OCI-LY7 (cell line): ENCODE measurements around the gene C10orf71. TPM values are rescaled to one million over a fixed set of nuclear protein-coding genes. Genes with fewer than 3 reads are reported as not detected.

Experiments used
- BruUV-seq: library from RNA; stranded (reverse); fragments of 400-500 nt; replicated peaks from 2 replicates; lab custom pipeline; 2021; lab: Mats Ljungman, UMichigan
- CTCF ChIA-PET: fragments of 300-600 bp; sonication (Branson Sonifier 250); formaldehyde crosslinking; loops from one replicate; lab custom pipeline; 2022; ENCODE audit warnings: antibody characterized with exemption; ENCODE audit not compliant: unreplicated experiment; lab: Charles Lee
- POLR2A ChIA-PET: fragments of 300-600 bp; sonication (Branson Sonifier 250); formaldehyde crosslinking; loops from one replicate; lab custom pipeline; 2022; ENCODE audit warnings: antibody characterized with exemption; lab: Charles Lee
- DNase-seq: peaks from one replicate; pipeline ENCODE4 v3.0.0-alpha.2; 2015; ENCODE audit warnings: low spot score
- H2AFZ ChIP-seq: fragments of 200-600 bp; sonication (generic), shearing (Covaris generic); 2 replicates; pipeline ENCODE4 v1.6.1; 2014; ENCODE audit warnings: mild to moderate bottlenecking, antibody characterized with exemption, low read length, moderate library complexity
- H3K27ac ChIP-seq: fragments of 200-600 bp; sonication (generic); 2 replicates; pipeline ENCODE4 v1.5.1; 2014; ENCODE audit warnings: mixed run types, low read depth, mild to moderate bottlenecking, moderate library complexity, low read length, inconsistent platforms; ENCODE audit not compliant: poor library complexity, severe bottlenecking
- H3K36me3 ChIP-seq: fragments of 200-600 bp; sonication (generic); 2 replicates; pipeline ENCODE4 v1.6.1; 2014; ENCODE audit warnings: mild to moderate bottlenecking, antibody characterized with exemption, low read length, moderate library complexity, mixed read lengths; ENCODE audit not compliant: insufficient read depth
- H3K4me1 ChIP-seq: fragments of 200-600 bp; sonication (generic); 2 replicates; pipeline ENCODE4 v1.5.1; 2014; ENCODE audit warnings: mild to moderate bottlenecking, low read length; ENCODE audit not compliant: insufficient read depth, poor library complexity, severe bottlenecking
- H3K4me2 ChIP-seq: fragments of 200-600 bp; sonication (generic); 2 replicates; pipeline ENCODE4 v1.6.1; 2014; ENCODE audit warnings: mild to moderate bottlenecking, low read length
- H3K4me3 ChIP-seq: fragments of 200-600 bp; sonication (generic); 2 replicates; pipeline ENCODE4 v1.5.1; 2014; ENCODE audit warnings: mild to moderate bottlenecking, low read depth, low read length; ENCODE audit not compliant: poor library complexity, severe bottlenecking
- H3K79me2 ChIP-seq: fragments of 200-600 bp; sonication (generic); 2 replicates; pipeline ENCODE4 v1.6.1; 2016; ENCODE audit warnings: low read depth, mild to moderate bottlenecking, low read length, moderate library complexity, mixed read lengths; ENCODE audit not compliant: insufficient read depth
- H3K9me2 ChIP-seq: fragments of 200-600 bp; sonication (generic); 2 replicates; pipeline ENCODE4 v1.6.1; 2016; ENCODE audit warnings: mild to moderate bottlenecking, low read length, mixed read lengths; ENCODE audit not compliant: insufficient read depth
- H3K9me3 ChIP-seq: fragments of 200-600 bp; sonication (generic); 2 replicates; pipeline ENCODE4 v1.6.1; 2014; ENCODE audit warnings: mild to moderate bottlenecking, mixed run types, low read length, mixed read lengths
- H4K20me1 ChIP-seq: fragments of 200-600 bp; sonication (generic); 2 replicates; pipeline ENCODE4 v1.6.1; 2014; ENCODE audit warnings: mild to moderate bottlenecking, antibody characterized with exemption, low read length, moderate library complexity, mixed read lengths; ENCODE audit not compliant: insufficient read depth
- CTCF ChIP-seq: fragments of 200-600 bp; sonication (generic); conservative IDR thresholded peaks from 2 replicates; pipeline ENCODE4 v1.5.1; 2014; ENCODE audit warnings: mild to moderate bottlenecking, antibody characterized with exemption, low read length, moderate library complexity, mixed read lengths
- EZH2phosphoT487 ChIP-seq: fragments of 200-600 bp; sonication (generic); IDR thresholded peaks from 2 replicates; pipeline ENCODE4 v1.6.1; 2018; ENCODE audit warnings: low read depth, borderline replicate concordance, mild to moderate bottlenecking, mixed run types, antibody characterized with exemption, low read length, moderate library complexity, mixed read lengths
- intact Hi-C: fragments of 100-400 bp; cut with micrococcal nuclease; formaldehyde crosslinking; loops from one replicate; pipeline ENCODE4 v1.10.0; 2022; ENCODE audit not compliant: unreplicated experiment
- total RNA-seq, 2 experiments: library from RNA; depleted of rRNA in 1 of 2; stranded (reverse); fragments of >200 nt in 1 of 2; shearing (Covaris generic) in 1 of 2; gene quantifications; 2 replicates each; pipeline ENCODE4 v1.2.3, GENCODE V29; 2014 to 2022

C10orf71 gene
- total RNA-seq, 2 experiments from 2014 or later, result 0.06 to 0.08 TPM

GRCh38 chr10:49350138-49350537, 51.2 kb downstream of the C10orf71 start:
- Histone ChIP-seq H3K36me3 (no peaks in the 10 kb centered on the region), H3K4me3 (no peak overlapping the region), H4K20me1 (no peaks in the 10 kb centered on the region), H3K9me2 (no peaks in the 10 kb centered on the region), H2AFZ (no peak overlapping the region), H3K4me2 (no peak overlapping the region), H3K4me1 (no peaks in the 10 kb centered on the region), H3K79me2 (no peaks in the 10 kb centered on the region), H3K9me3 (no peaks in the 10 kb centered on the region), H3K27ac (no peak overlapping the region)
- TF ChIP-seq EZH2phosphoT487 (no peak), CTCF (no peak)
- CTCF ChIA-PET, result no interaction called here
- no peak for DNase-seq
- intact Hi-C loops, result no loop called here
- no TSS peak for BruUV-seq
- POLR2A ChIA-PET, result no interaction called here

GRCh38 chr10:49350846-49351532, 52.0 kb downstream of the C10orf71 start:
- POLR2A ChIA-PET, result no interaction called here

More at GRCh38 chr10:49350846-49351532, 52.0 kb downstream of the C10orf71 start:
- no peaks in the 10 kb centered on the region for H3K79me2 ChIP-seq
- H3K9me2 ChIP-seq, result no peaks in the 10 kb centered on the region
- H3K36me3 ChIP-seq, result no peaks in the 10 kb centered on the region
- H4K20me1 ChIP-seq, result no peaks in the 10 kb centered on the region
- H3K27ac ChIP-seq, result no peak overlapping the region
- intact Hi-C loops, result no loop called here
- no peak for DNase-seq
- H3K4me1 ChIP-seq, result no peaks in the 10 kb centered on the region
- no peak overlapping the region for H3K4me2 ChIP-seq
- no peaks in the 10 kb centered on the region for H3K9me3 ChIP-seq
- H2AFZ ChIP-seq, result no peak overlapping the region
- TF ChIP-seq CTCF, result no peak
- no peak for TF ChIP-seq EZH2phosphoT487
- CTCF ChIA-PET, result no interaction called here
- BruUV-seq, result no TSS peak
- H3K4me3 ChIP-seq, result no peak overlapping the region
